Stimulated activated CD4-positive, alpha-beta T cell treated with anti-CD3 and anti-CD28 coated beads, Interleukin-15, amount 100 ng/mL, for 1 hour (primary cell): ENCODE data around the gene RFC4.
A peak's percentile ranks its signal among the peaks of the same experiment; 100 is the strongest.
"Not testable (repeated sequence)": the region's sequence is repeated elsewhere in the genome, so short reads cannot be mapped to it uniquely, and the experiment has no call there.

Experiments
- DNase-seq, 2 donors: peaks; one replicate each; pipeline ENCODE4 v3.0.0-alpha.2; 2020; ENCODE audit warnings: low read depth in 1 of 2, low spot score in 1 of 2

RFC4 gene

GRCh38 chr3:186806089-186807055 lies at the start of gene RFC4:
RFC4 (minus strand) TSS chr3:186806482; CDS start chr3:186804713, 1,769 bp downstream.
- peak; percentile 54 to 80 for DNase-seq

GRCh38 chr3:186854954-186855353 lies 48.7 kb upstream of the RFC4 start:
- no peak for DNase-seq

- no peak for DNase-seq
Measured at GRCh38 chr3:186854146-186854545, 47.9 kb upstream of the RFC4 start.

GRCh38 chr3:186852994-186853393 lies 46.7 kb upstream of the RFC4 start:
- DNase-seq, result no peak

- not testable (repeated sequence) for DNase-seq
Measured at GRCh38 chr3:186851835-186852234, 45.6 kb upstream of the RFC4 start.

GRCh38 chr3:186849374-186849975 lies 43.2 kb upstream of the RFC4 start:
- no peak for DNase-seq

- no peak for DNase-seq
Measured at GRCh38 chr3:186847437-186847836, 41.2 kb upstream of the RFC4 start.

- DNase-seq, result no peak
Measured at GRCh38 chr3:186845756-186846155, 39.5 kb upstream of the RFC4 start.

GRCh38 chr3:186844908-186845307 lies 38.6 kb upstream of the RFC4 start:
- no peak for DNase-seq

- DNase-seq, result no peak
Measured at GRCh38 chr3:186843039-186843432, 36.8 kb upstream of the RFC4 start.

GRCh38 chr3:186842426-186843038 lies 36.2 kb upstream of the RFC4 start, which contains the start of gene ADIPOQ:
ADIPOQ (plus strand) TSS chr3:186842710; CDS start chr3:186853059, 10,349 bp downstream.
- DNase-seq, result no peak

- no peak for DNase-seq
Measured at GRCh38 chr3:186841620-186842019, 35.3 kb upstream of the RFC4 start.

GRCh38 chr3:186839874-186840641 lies 33.8 kb upstream of the RFC4 start:
- no peak for DNase-seq

GRCh38 chr3:186832276-186832675 lies 26.0 kb upstream of the RFC4 start:
- no peak for DNase-seq

GRCh38 chr3:186831798-186832197 lies 25.5 kb upstream of the RFC4 start:
- no peak for DNase-seq

GRCh38 chr3:186828340-186828739 lies 22.1 kb upstream of the RFC4 start:
- DNase-seq, result no peak

- DNase-seq, result peak; percentile 72 to 82
Measured at GRCh38 chr3:186826976-186827857, 20.9 kb upstream of the RFC4 start.

GRCh38 chr3:186826410-186826975 lies 20.2 kb upstream of the RFC4 start:
- no peak for DNase-seq

GRCh38 chr3:186825872-186826409 lies 19.7 kb upstream of the RFC4 start:
- DNase-seq, result no peak
